Mammary epithelial cell (primary cell): ENCODE results near the gene DNASE1L2.

Experiments
- CTCF ChIP-seq, 2 donors: IDR thresholded peaks in 1 of 2; conservative IDR thresholded peaks in 1 of 2; 2 replicates each; pipeline ENCODE4 v1.5.1; 2011 to 2012; ENCODE audit warnings: inconsistent platforms in 2 of 2, low read length in 2 of 2, mild to moderate bottlenecking in 2 of 2, control low read depth in 1 of 2, low read depth in 1 of 2; ENCODE audit not compliant: insufficient read depth in 1 of 2; ENCODE audit errors: extremely low read depth in 1 of 2
- EZH2 ChIP-seq: IDR thresholded peaks from 2 replicates; pipeline ENCODE4 v1.6.1; 2012; ENCODE audit warnings: low read length, inconsistent platforms, borderline replicate concordance

- TF ChIP-seq CTCF (conservative IDR thresholded peaks at IDR 0.05 in 1 of 2, IDR thresholded peaks at IDR 0.05 in 1 of 2; ENCODE audit: extremely low read depth in 1 of 2, insufficient read depth in 1 of 2, low read depth in 1 of 2, low read length in 2 of 2) (no peak), EZH2 (no peak)
Observed at GRCh38 chr16:2216330-2216729, 19.9 kb upstream of the DNASE1L2 start.
